ENCODE data around the gene THAP4.

DNA sequence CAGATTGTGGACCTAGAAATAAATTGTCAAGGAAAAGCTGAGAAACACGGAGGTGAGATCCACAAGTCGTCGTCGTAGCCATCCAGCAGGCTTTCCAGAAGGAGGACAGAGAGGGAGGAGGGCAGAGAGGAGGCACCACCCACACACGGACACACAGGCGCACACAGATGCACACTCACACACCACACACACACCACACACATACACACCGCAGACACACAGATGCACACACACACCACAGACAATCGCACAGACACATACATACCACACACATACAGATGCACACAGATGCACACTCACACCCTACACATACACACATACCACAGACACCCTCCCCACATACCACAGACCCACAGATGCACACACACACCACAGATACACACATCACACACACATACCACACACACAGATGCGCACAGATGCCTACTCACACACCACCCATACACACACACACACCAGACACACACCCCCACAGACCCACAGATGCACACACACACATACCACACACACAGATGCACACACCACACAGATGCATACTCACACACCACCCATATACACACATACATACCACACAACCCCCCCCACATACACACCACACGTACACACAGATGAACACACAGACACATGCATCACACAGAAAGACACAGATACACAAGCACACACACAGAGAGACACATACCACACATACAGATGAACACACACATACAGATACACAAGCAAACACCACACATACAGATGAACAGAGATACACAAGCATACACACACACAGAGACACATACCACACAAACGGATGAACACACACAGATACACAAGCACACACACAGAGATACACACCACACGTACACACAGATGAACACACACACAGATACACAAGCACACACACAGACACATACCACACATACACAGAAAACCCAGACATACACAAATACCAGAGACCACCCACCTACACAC, 91.2 kb downstream of the THAP4 start:
- no peak for TF ChIP-seq CREM (CRISPR knock-in tag; IDR thresholded peaks at IDR 0.05)
- no peak for TF ChIP-seq CBFB (CRISPR knock-in tag; IDR thresholded peaks at IDR 0.05; ENCODE audit: low read depth)
- TF ChIP-seq, protein P1, sequence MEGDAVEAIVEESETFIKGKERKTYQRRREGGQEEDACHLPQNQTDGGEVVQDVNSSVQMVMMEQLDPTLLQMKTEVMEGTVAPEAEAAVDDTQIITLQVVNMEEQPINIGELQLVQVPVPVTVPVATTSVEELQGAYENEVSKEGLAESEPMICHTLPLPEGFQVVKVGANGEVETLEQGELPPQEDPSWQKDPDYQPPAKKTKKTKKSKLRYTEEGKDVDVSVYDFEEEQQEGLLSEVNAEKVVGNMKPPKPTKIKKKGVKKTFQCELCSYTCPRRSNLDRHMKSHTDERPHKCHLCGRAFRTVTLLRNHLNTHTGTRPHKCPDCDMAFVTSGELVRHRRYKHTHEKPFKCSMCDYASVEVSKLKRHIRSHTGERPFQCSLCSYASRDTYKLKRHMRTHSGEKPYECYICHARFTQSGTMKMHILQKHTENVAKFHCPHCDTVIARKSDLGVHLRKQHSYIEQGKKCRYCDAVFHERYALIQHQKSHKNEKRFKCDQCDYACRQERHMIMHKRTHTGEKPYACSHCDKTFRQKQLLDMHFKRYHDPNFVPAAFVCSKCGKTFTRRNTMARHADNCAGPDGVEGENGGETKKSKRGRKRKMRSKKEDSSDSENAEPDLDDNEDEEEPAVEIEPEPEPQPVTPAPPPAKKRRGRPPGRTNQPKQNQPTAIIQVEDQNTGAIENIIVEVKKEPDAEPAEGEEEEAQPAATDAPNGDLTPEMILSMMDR (IDR thresholded peaks at IDR 0.05), result no peak
- no peak for TF ChIP-seq JUN (CRISPR knock-in tag; IDR thresholded peaks at IDR 0.05)
- TF ChIP-seq CREB1 (CRISPR knock-in tag; IDR thresholded peaks at IDR 0.05), result no peak
- TF ChIP-seq NFYB (CRISPR knock-in tag; conservative IDR thresholded peaks at IDR 0.05; ENCODE audit: low read depth), result no peak
- TF ChIP-seq, protein P2, sequence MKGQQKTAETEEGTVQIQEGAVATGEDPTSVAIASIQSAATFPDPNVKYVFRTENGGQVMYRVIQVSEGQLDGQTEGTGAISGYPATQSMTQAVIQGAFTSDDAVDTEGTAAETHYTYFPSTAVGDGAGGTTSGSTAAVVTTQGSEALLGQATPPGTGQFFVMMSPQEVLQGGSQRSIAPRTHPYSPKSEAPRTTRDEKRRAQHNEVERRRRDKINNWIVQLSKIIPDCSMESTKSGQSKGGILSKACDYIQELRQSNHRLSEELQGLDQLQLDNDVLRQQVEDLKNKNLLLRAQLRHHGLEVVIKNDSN (CRISPR knock-in tag; IDR thresholded peaks at IDR 0.05), result no peak
- TF ChIP-seq, protein P3, sequence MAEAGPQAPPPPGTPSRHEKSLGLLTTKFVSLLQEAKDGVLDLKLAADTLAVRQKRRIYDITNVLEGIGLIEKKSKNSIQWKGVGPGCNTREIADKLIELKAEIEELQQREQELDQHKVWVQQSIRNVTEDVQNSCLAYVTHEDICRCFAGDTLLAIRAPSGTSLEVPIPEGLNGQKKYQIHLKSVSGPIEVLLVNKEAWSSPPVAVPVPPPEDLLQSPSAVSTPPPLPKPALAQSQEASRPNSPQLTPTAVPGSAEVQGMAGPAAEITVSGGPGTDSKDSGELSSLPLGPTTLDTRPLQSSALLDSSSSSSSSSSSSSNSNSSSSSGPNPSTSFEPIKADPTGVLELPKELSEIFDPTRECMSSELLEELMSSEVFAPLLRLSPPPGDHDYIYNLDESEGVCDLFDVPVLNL (CRISPR knock-in tag; IDR thresholded peaks at IDR 0.05; ENCODE audit: borderline replicate concordance, low read depth), result no peak

Measured in WTC11 (cell line).